Dendritic cell treated with granulocyte-macrophage colony-stimulating factor and Interleukin-4, amounts not matched to agents 40 ng/mL and 50 ng/mL, for 4 days (primary cell): ENCODE data around the gene FGFR2.

ENCODE experiments used
- H3K27ac Mint-ChIP-seq: one replicate; pipeline ENCODE4 v1.8.0; 2022; ENCODE audit warnings: mild to moderate bottlenecking, mixed read lengths
- H3K27me3 Mint-ChIP-seq: one replicate; pipeline ENCODE4 v1.8.0; 2022; ENCODE audit warnings: mild to moderate bottlenecking, mixed read lengths
- H3K36me3 Mint-ChIP-seq: one replicate; pipeline ENCODE4 v1.8.0; 2022; ENCODE audit warnings: low read depth, mixed read lengths
- H3K4me1 Mint-ChIP-seq: one replicate; pipeline ENCODE4 v1.8.0; 2022; ENCODE audit warnings: low read depth, mixed read lengths
- H3K4me3 Mint-ChIP-seq: one replicate; pipeline ENCODE4 v1.8.0; 2022; ENCODE audit warnings: mild to moderate bottlenecking, moderate library complexity, mixed read lengths
- H3K9me3 Mint-ChIP-seq: one replicate; pipeline ENCODE4 v1.8.0; 2022; ENCODE audit warnings: mixed read lengths
- intact Hi-C: fragments of 100-400 bp; cut with micrococcal nuclease; formaldehyde crosslinking; loops from one replicate; pipeline ENCODE4 v1.15.0; 2022

Gene FGFR2

GRCh38 chr10:121598263-121599249 lies at the start of gene FGFR2:
Gene FGFR2 (minus strand): TSS chr10:121598444. CDS start chr10:121593817, 4,627 bp downstream.
- no peaks in the 10 kb centered on the region for H3K4me1 Mint-ChIP-seq
- peaks cover 73% of the 10 kb centered on the region for H3K27me3 Mint-ChIP-seq
- intact Hi-C loops, result no loop called here
- H3K36me3 Mint-ChIP-seq, result no peaks in the 10 kb centered on the region
- H3K9me3 Mint-ChIP-seq, result no peaks in the 10 kb centered on the region
- H3K27ac Mint-ChIP-seq, result no peak within 1 kb of the TSS
- no peak within 1 kb of the TSS for H3K4me3 Mint-ChIP-seq

GRCh38 chr10:121647401-121647800 lies 49.2 kb upstream of the FGFR2 start:
- H3K9me3 Mint-ChIP-seq, result no peaks in the 10 kb centered on the region
- no peak overlapping the region for H3K27ac Mint-ChIP-seq
- intact Hi-C loops, result no loop called here
- no peaks in the 10 kb centered on the region for H3K27me3 Mint-ChIP-seq
- no peaks in the 10 kb centered on the region for H3K4me1 Mint-ChIP-seq
- H3K4me3 Mint-ChIP-seq, result no peak overlapping the region
- H3K36me3 Mint-ChIP-seq, result no peaks in the 10 kb centered on the region

DNA sequence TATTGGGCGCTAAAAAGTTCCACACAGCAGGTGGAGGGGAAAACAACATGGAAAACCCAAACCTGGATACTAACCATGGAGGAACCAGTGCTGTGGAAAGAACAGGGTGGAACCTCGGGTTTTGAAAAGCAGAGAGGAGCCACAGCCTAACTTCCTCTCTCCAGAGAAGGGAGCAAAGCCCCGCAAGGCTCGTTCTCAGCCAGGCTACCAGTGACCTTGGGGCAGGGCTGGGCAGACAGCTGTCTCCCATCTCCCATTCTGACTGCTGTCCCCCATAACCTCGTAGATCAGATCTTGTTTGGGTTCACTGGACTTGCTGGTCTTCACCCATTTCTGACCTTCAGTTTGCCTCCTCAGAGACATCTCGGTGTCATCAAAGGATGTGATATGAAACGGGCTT lies 47.5 kb upstream of the FGFR2 start:
- H3K9me3 Mint-ChIP-seq, result peaks cover 10% of the 10 kb centered on the region
- intact Hi-C loops, result no loop called here
- H3K27ac Mint-ChIP-seq, result no peak overlapping the region
- H3K27me3 Mint-ChIP-seq, result no peaks in the 10 kb centered on the region
- H3K4me3 Mint-ChIP-seq, result no peak overlapping the region
- H3K4me1 Mint-ChIP-seq, result no peaks in the 10 kb centered on the region
- no peaks in the 10 kb centered on the region for H3K36me3 Mint-ChIP-seq

GRCh38 chr10:121644501-121644900 lies 46.3 kb upstream of the FGFR2 start:
- Mint-ChIP-seq H3K36me3 (no peaks in the 10 kb centered on the region), H3K27ac (no peak overlapping the region), H3K9me3 (peaks cover 13% of the 10 kb centered on the region), H3K27me3 (no peaks in the 10 kb centered on the region), H3K4me3 (no peak overlapping the region), H3K4me1 (no peaks in the 10 kb centered on the region)
- intact Hi-C loops, result no loop called here

- H3K4me1 Mint-ChIP-seq, result no peaks in the 10 kb centered on the region
- H3K36me3 Mint-ChIP-seq, result no peaks in the 10 kb centered on the region
- H3K27me3 Mint-ChIP-seq, result no peaks in the 10 kb centered on the region
- H3K27ac Mint-ChIP-seq, result no peak overlapping the region
- intact Hi-C loops, result no loop called here
- no peak overlapping the region for H3K4me3 Mint-ChIP-seq
- peaks cover 38% of the 10 kb centered on the region for H3K9me3 Mint-ChIP-seq
Observed at GRCh38 chr10:121640266-121640665, 42.0 kb upstream of the FGFR2 start.

GRCh38 chr10:121639416-121639815 lies 41.2 kb upstream of the FGFR2 start:
- Mint-ChIP-seq H3K4me1 (no peaks in the 10 kb centered on the region), H3K36me3 (no peaks in the 10 kb centered on the region), H3K27me3 (no peaks in the 10 kb centered on the region), H3K27ac (no peak overlapping the region), H3K9me3 (peaks cover 38% of the 10 kb centered on the region), H3K4me3 (no peak overlapping the region)
- intact Hi-C loops, result no loop called here

- Mint-ChIP-seq H3K36me3 (no peaks in the 10 kb centered on the region), H3K27me3 (no peaks in the 10 kb centered on the region), H3K4me1 (no peaks in the 10 kb centered on the region), H3K9me3 (peaks cover 38% of the 10 kb centered on the region), H3K27ac (no peak overlapping the region), H3K4me3 (no peak overlapping the region)
- intact Hi-C loops, result no loop called here
Observed at GRCh38 chr10:121637437-121637836, 39.2 kb upstream of the FGFR2 start.

DNA sequence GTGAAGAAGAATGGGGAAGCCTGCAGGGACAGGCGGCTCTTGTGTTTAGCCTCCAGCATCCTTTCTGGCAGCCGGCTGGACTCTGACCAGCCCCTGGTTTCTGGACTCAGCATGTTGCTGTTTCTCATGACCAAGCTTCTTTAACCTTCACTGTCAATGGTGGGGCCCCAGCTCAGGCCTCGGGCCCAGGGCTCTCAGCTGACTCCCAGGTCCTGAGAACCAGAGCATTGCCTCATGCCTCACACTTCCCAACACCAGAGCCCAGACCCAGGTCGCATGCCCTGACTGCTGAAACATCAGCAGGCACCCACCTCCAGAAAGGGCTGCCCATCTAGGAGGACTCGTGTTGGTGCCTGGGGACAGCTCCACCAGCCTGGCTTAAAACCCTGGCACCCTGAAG lies 34.8 kb upstream of the FGFR2 start:
- Mint-ChIP-seq H3K9me3 (peaks cover 12% of the 10 kb centered on the region), H3K36me3 (no peaks in the 10 kb centered on the region), H3K27ac (no peak overlapping the region), H3K4me3 (no peak overlapping the region), H3K4me1 (no peaks in the 10 kb centered on the region), H3K27me3 (peaks cover 1% of the 10 kb centered on the region)
- intact Hi-C loops, result no loop called here

DNA sequence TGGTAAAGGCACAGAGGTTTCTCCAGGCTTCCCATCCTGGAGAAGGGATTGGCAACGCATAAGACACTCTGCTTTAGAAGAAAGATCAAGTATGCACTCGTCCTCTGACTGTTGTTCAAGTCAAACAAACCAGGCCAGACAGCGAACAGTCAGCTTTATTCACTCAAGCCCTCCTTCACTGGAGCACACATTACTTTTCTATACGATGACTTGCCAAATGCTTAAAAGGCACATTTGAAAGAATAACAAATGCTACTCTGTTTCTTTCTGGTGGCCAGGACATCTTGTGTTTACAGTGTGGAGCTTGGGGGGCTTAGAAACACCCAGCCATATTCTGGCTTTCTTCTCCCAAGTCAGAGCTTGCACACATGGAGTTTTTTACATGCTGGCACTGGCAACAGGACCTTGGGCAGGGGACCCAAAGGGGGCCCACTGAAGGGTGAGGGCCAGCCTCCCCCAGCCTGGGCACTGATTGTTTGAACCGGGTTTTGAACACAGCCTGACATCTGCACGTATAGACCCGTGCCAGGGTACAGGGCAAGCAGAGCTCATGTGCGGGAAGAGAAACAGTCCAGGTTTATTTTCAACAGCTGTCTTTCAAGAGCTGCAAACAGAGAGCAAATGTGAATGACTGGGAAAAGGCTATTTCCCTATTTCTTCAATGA lies 33.3 kb upstream of the FGFR2 start:
- Mint-ChIP-seq H3K4me1 (no peaks in the 10 kb centered on the region), H3K36me3 (no peaks in the 10 kb centered on the region), H3K9me3 (no peaks in the 10 kb centered on the region), H3K27me3 (peaks cover 1% of the 10 kb centered on the region), H3K4me3 (no peak overlapping the region), H3K27ac (no peak overlapping the region)
- intact Hi-C loops, result no loop called here

GRCh38 chr10:121628859-121629258 lies 30.6 kb upstream of the FGFR2 start:
- no peaks in the 10 kb centered on the region for H3K36me3 Mint-ChIP-seq
- H3K27me3 Mint-ChIP-seq, result peaks cover 1% of the 10 kb centered on the region
- no peak overlapping the region for H3K4me3 Mint-ChIP-seq
- intact Hi-C loops, result no loop called here
- H3K9me3 Mint-ChIP-seq, result no peaks in the 10 kb centered on the region
- H3K27ac Mint-ChIP-seq, result no peak overlapping the region
- H3K4me1 Mint-ChIP-seq, result no peaks in the 10 kb centered on the region

DNA sequence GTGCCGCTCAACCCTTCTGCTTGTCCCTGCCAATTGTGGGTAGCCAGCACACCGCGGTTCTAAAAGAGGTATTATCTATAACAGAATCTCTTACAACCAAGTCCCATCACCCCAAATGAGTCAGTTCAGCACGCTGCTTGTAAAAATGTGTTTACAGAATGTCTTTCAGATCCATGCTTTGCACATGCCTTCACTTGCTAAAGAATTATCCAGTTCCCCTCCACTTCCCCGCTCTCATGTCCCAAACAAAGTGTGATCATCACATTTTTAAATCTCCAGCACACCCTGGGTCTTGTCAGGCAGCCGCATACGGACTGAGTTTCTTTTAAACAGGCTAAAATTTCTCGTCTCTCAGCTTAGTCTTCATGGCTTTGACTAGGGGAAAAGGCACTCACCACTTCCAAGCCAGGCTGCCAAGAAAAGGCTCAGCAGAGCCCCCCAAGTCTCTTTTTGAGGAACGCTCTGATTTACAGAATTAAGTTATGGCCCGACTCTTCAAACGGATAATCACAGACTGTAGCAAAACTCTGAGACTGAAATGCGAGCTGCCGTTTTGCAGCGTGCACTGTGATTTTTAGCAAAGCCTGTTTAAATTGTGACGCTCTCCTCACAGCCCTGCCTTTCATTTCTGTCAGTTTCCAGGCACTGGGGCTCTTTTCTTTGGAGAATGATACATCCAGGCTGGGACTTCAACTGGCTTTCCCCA lies 29.8 kb upstream of the FGFR2 start:
- H3K27me3 Mint-ChIP-seq, result peaks cover 1% of the 10 kb centered on the region
- H3K9me3 Mint-ChIP-seq, result no peaks in the 10 kb centered on the region
- intact Hi-C loops, result no loop called here
- H3K4me3 Mint-ChIP-seq, result no peak overlapping the region
- no peaks in the 10 kb centered on the region for H3K36me3 Mint-ChIP-seq
- H3K27ac Mint-ChIP-seq, result no peak overlapping the region
- H3K4me1 Mint-ChIP-seq, result no peaks in the 10 kb centered on the region

GRCh38 chr10:121624836-121625486 lies 26.7 kb upstream of the FGFR2 start:
- H3K36me3 Mint-ChIP-seq, result no peaks in the 10 kb centered on the region
- intact Hi-C loops, result no loop called here
- no peaks in the 10 kb centered on the region for H3K27me3 Mint-ChIP-seq
- no peaks in the 10 kb centered on the region for H3K9me3 Mint-ChIP-seq
- H3K27ac Mint-ChIP-seq, result no peak overlapping the region
- no peaks in the 10 kb centered on the region for H3K4me1 Mint-ChIP-seq
- no peak overlapping the region for H3K4me3 Mint-ChIP-seq

GRCh38 chr10:121618906-121619305 lies 20.7 kb upstream of the FGFR2 start:
- Mint-ChIP-seq H3K9me3 (no peaks in the 10 kb centered on the region), H3K4me3 (no peak overlapping the region), H3K36me3 (no peaks in the 10 kb centered on the region), H3K27me3 (peaks cover 1% of the 10 kb centered on the region), H3K4me1 (no peaks in the 10 kb centered on the region), H3K27ac (no peak overlapping the region)
- intact Hi-C loops, result no loop called here
